ENCODE results near the gene DYRK4. TPM values are rescaled to one million over a fixed set of nuclear protein-coding genes. Genes with fewer than 3 reads are reported as not detected.

Gene DYRK4
- total and polyA plus RNA-seq, 2 of the 8 experiments (the other 6 are each of a cell fraction or from before 2014, with no cell fraction given): 10.5 to 11.4 TPM

DNA sequence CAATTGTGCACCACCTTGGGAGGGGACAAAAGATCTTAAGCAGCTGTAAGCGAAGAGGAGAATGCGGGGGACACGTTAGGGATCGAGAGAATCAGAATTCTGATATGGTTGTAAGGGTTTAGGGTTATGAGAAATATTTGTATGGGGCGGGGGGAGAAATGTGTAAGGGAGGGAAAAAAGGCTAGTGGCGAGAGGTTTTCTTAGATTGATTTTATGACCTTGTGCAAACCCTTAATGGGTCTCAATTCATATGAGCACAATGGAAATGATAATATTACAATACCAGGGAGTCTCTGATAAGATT is 87.3 kb downstream of the DYRK4 start:
- H3K9ac ChIP-seq (replicated peaks in 1 of 4; ENCODE audit: extremely low read depth in 1 of 4, low read depth in 3 of 4, low read length in 3 of 4): peak overlapping the region; percentile 74 to 83 (median 80)
- H2BK12ac ChIP-seq (ENCODE audit: low read depth, low read length): no peak overlapping the region; the same call in 1 of the 2 replicates
- H3K23ac ChIP-seq (ENCODE audit: insufficient read length): no peak overlapping the region
- H2BK15ac ChIP-seq (ENCODE audit: low read length): no peak overlapping the region
- no peak overlapping the region for H2BK5ac ChIP-seq (ENCODE audit: low read depth, low read length)
- H3K56ac ChIP-seq (replicated peaks; ENCODE audit: insufficient read length, low read depth, low read length): peak overlapping the region; percentile 27
- no peaks in the 10 kb centered on the region for H3K9me3 ChIP-seq (ENCODE audit: insufficient read depth in 2 of 2, low read depth in 1 of 2, low read length in 1 of 2)
- H3K23me2 ChIP-seq (ENCODE audit: low read depth, low read length): 0 out of 2 replicates have a peak, but pooled peaks cover 1% of the 10 kb centered on the region
- H3K18ac ChIP-seq (ENCODE audit: extremely low read depth, low read length): no peak overlapping the region
- H2AFZ ChIP-seq (ENCODE audit: low read length): peak overlapping the region; percentile 88
- CTCF ChIA-PET (ENCODE audit: partially characterized antibody): interaction anchor here (0.7 to 1.9 kb wide), 6 partner anchors 42 to 117 kb away, joined by 3 to 5 read pairs (median 4); no protein-coding TSS in a partner anchor
- FAIRE-seq (no peak), DNase-seq (ENCODE audit: low read depth in 1 of 2, low spot score in 2 of 2) (no peak)
- no peak overlapping the region for H3K4ac ChIP-seq (replicated peaks; ENCODE audit: insufficient read length, low read depth, low read length)
- no peak overlapping the region for H3K14ac ChIP-seq (ENCODE audit: insufficient read length)
- H3K4me2 ChIP-seq (ENCODE audit: insufficient read depth in 1 of 2, low read depth in 2 of 2, low read length in 2 of 2): peak overlapping the region; percentile 75 to 89
- no peak overlapping the region for H2BK20ac ChIP-seq (ENCODE audit: low read length)
- H3K79me1 ChIP-seq (ENCODE audit: low read depth, low read length): no peaks in the 10 kb centered on the region
- H3K4me3 ChIP-seq (ENCODE audit: extremely low read depth in 1 of 4, insufficient read depth in 2 of 4, low read depth in 3 of 4, low read length in 4 of 4): peak overlapping the region; percentile 90 to 98 (median 98)
- WGBS, 2 experiments (ENCODE audit: extremely low coverage in 1 of 2, insufficient coverage in 1 of 2, insufficient read length in 1 of 2, insufficient replicate concordance in 2 of 2, low coverage in 1 of 2, low lambda C conversion rate in 2 of 2, missing lambda C conversion rate in 1 of 2): 0 to 100% methylated on average over 1 to 6 of the region's 6 CpGs
- no peaks in the 10 kb centered on the region for H3K27me3 ChIP-seq (replicated peaks in 1 of 4; ENCODE audit: control insufficient read depth in 3 of 4, extremely low read depth in 1 of 4, insufficient read depth in 3 of 4, low read length in 3 of 4)
- H3K36me3 ChIP-seq (ENCODE audit: control insufficient read depth in 2 of 4, insufficient read depth in 4 of 4, low read length in 3 of 4): no peaks in the 10 kb centered on the region
- peaks cover 1 to 2% of the 10 kb centered on the region in 2 experiments for H4K20me1 ChIP-seq (replicated peaks in 1 of 2; ENCODE audit: control insufficient read depth in 1 of 2, insufficient read depth in 2 of 2, low read length in 2 of 2)
- H3K27ac ChIP-seq (ENCODE audit: low read depth, low read length): peak overlapping the region; percentile 91; the same call in 1 of the 2 replicates
- H4K5ac ChIP-seq (ENCODE audit: insufficient read length, low read depth, low read length): peak overlapping the region; percentile 69
- 0 out of 7 replicates have a peak, but pooled peaks cover 0 to 3% (median 1%) of the 10 kb centered on the region in 4 experiments for H3K4me1 ChIP-seq (replicated peaks in 1 of 4; ENCODE audit: control insufficient read depth in 3 of 4, insufficient read depth in 4 of 4, low read length in 3 of 4)
- peaks cover 0 to 43% of the 10 kb centered on the region in 2 experiments; a peak in 3 of 4 replicates for H3K79me2 ChIP-seq (ENCODE audit: control insufficient read depth in 1 of 2, insufficient read depth in 2 of 2, low read length in 2 of 2)
- H4K8ac ChIP-seq (ENCODE audit: extremely low read depth, insufficient read depth, low read length): peak overlapping the region; percentile 97; the same call in 1 of the 2 replicates
- H2BK120ac ChIP-seq (replicated peaks; ENCODE audit: low read depth, low read length): no peak overlapping the region
- POLR2A ChIA-PET (ENCODE audit: partially characterized antibody): interaction anchor here (0.7 to 2.3 kb wide), 10 partner anchors 12 to 269 kb away, joined by 3 to 9 read pairs (median 4); partner anchors contain the start of gene DYRK4
- no peak overlapping the region for H4K91ac ChIP-seq (replicated peaks; ENCODE audit: insufficient read length, low read length)
- no peak overlapping the region for H2AK5ac ChIP-seq (ENCODE audit: low read depth, low read length)
- TF ChIP-seq MAFK (IDR thresholded peaks at IDR 0.05; ENCODE audit: low read depth, low read length) (no peak), BCL11A (IDR thresholded peaks at IDR 0.05; ENCODE audit: low read depth in 2 of 2, low read length in 2 of 2) (no peak), GTF2F1 (IDR thresholded peaks at IDR 0.05; ENCODE audit: borderline replicate concordance, low read depth, low read length) (no peak), SP4 (IDR thresholded peaks at IDR 0.05; ENCODE audit: low read length) (no peak), ZNF274 (IDR thresholded peaks at IDR 0.05; ENCODE audit: borderline replicate concordance, extremely low read depth, low read length) (no peak), PHF8 (conservative IDR thresholded peaks at IDR 0.05; ENCODE audit: low read depth, low read length) (no peak), SIN3A (conservative IDR thresholded peaks at IDR 0.05 in 1 of 2, IDR thresholded peaks at IDR 0.05 in 1 of 2; ENCODE audit: low read depth in 1 of 2, low read length in 2 of 2) (no peak), TEAD4 (IDR thresholded peaks at IDR 0.05; ENCODE audit: low read depth, low read length) (no peak), CHD1 (IDR thresholded peaks at IDR 0.05; ENCODE audit: low read depth, low read length) (no peak)
- TF ChIP-seq, protein P1, sequence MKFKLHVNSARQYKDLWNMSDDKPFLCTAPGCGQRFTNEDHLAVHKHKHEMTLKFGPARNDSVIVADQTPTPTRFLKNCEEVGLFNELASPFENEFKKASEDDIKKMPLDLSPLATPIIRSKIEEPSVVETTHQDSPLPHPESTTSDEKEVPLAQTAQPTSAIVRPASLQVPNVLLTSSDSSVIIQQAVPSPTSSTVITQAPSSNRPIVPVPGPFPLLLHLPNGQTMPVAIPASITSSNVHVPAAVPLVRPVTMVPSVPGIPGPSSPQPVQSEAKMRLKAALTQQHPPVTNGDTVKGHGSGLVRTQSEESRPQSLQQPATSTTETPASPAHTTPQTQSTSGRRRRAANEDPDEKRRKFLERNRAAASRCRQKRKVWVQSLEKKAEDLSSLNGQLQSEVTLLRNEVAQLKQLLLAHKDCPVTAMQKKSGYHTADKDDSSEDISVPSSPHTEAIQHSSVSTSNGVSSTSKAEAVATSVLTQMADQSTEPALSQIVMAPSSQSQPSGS (IDR thresholded peaks at IDR 0.05; ENCODE audit: low read length): no peak
- TF ChIP-seq, protein P2, sequence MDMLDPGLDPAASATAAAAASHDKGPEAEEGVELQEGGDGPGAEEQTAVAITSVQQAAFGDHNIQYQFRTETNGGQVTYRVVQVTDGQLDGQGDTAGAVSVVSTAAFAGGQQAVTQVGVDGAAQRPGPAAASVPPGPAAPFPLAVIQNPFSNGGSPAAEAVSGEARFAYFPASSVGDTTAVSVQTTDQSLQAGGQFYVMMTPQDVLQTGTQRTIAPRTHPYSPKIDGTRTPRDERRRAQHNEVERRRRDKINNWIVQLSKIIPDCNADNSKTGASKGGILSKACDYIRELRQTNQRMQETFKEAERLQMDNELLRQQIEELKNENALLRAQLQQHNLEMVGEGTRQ (IDR thresholded peaks at IDR 0.05; ENCODE audit: low read length): no peak

Measured in H1 (cell line).